WTC11 (cell line): ENCODE measurements around the gene TBX2. TPM values are rescaled to one million over a fixed set of nuclear protein-coding genes. Genes with fewer than 3 reads are reported as not detected.
A peak's percentile ranks its signal among the peaks of the same experiment; 100 is the strongest.

Experiments used
- ATAC-seq: fragments of 200-7000 bp; cut with Tn5 transposase; 2 replicates; pipeline ENCODE4 v1.10.0; 2021; ENCODE audit warnings: mild to moderate bottlenecking, moderate library complexity
- CTCF ChIA-PET: fragments of 300-600 bp; sonication (Branson Sonifier 250); formaldehyde crosslinking; loops from one replicate; lab custom pipeline; 2021; ENCODE audit warnings: antibody characterized with exemption; lab: Charles Lee
- POLR2A ChIA-PET: fragments of 350-600 bp; sonication (Branson Sonifier 250); formaldehyde crosslinking; loops from one replicate; lab custom pipeline; 2021; ENCODE audit warnings: antibody characterized with exemption; lab: Charles Lee
- DNase-seq: peaks from one replicate; pipeline ENCODE4 v3.0.0; 2021; ENCODE audit warnings: low spot score
- H3K27ac Mint-ChIP-seq: 2 replicates; pipeline ENCODE4 v1.8.0; 2021; ENCODE audit warnings: mixed read lengths
- H3K27me3 Mint-ChIP-seq: 2 replicates; pipeline ENCODE4 v1.8.0; 2021; ENCODE audit warnings: low read depth, mild to moderate bottlenecking, moderate library complexity, mixed read lengths
- H3K36me3 Mint-ChIP-seq: 2 replicates; pipeline ENCODE4 v1.8.0; 2021; ENCODE audit warnings: mixed read lengths
- H3K4me1 Mint-ChIP-seq: 2 replicates; pipeline ENCODE4 v1.8.0; 2022; ENCODE audit warnings: mixed read lengths
- H3K4me3 Mint-ChIP-seq: 2 replicates; pipeline ENCODE4 v1.8.0; 2021; ENCODE audit warnings: mild to moderate bottlenecking, moderate library complexity, mixed read lengths
- H3K9me3 Mint-ChIP-seq: 2 replicates; pipeline ENCODE4 v1.8.0; 2021; ENCODE audit warnings: mixed read lengths
- CREB1 ChIP-seq: sonication (generic); formaldehyde crosslinking; IDR thresholded peaks from 2 replicates; pipeline ENCODE4 v1.8.0; 2023; ENCODE audit warnings: mild to moderate bottlenecking, missing genetic modification reagents
- FOXJ3 ChIP-seq: sonication (generic); formaldehyde crosslinking; IDR thresholded peaks from 2 replicates; pipeline ENCODE4 v1.9.0; 2021; ENCODE audit warnings: missing genetic modification reagents, mild to moderate bottlenecking, borderline replicate concordance
- FOXP4 ChIP-seq: sonication (generic); formaldehyde crosslinking; IDR thresholded peaks from 2 replicates; pipeline ENCODE4 v1.8.0; 2022; ENCODE audit warnings: mild to moderate bottlenecking, missing genetic modification reagents
- GABPB1 ChIP-seq: sonication (generic); formaldehyde crosslinking; IDR thresholded peaks from 2 replicates; pipeline ENCODE4 v1.8.1; 2023; ENCODE audit warnings: mild to moderate bottlenecking, missing genetic modification reagents
- IRF2 ChIP-seq: sonication (generic); formaldehyde crosslinking; IDR thresholded peaks from 2 replicates; pipeline ENCODE4 v1.8.0; 2022; ENCODE audit warnings: low read depth, missing genetic modification reagents, borderline replicate concordance
- NFATC4 ChIP-seq: fragments of 250-450 bp; sonication (Bioruptor Pico); IDR thresholded peaks from 2 replicates; pipeline ENCODE4 v1.9.0; 2021; ENCODE audit warnings: mild to moderate bottlenecking
- ZBTB43 ChIP-seq: sonication (generic); formaldehyde crosslinking; IDR thresholded peaks from 2 replicates; pipeline ENCODE4 v1.8.1; 2023; ENCODE audit warnings: mild to moderate bottlenecking, missing genetic modification reagents
- ZNF317 ChIP-seq: sonication (generic); formaldehyde crosslinking; IDR thresholded peaks from 2 replicates; pipeline ENCODE4 v1.8.1; 2023; ENCODE audit warnings: low read depth, mild to moderate bottlenecking, moderate library complexity, missing genetic modification reagents, borderline replicate concordance
- ZNF416 ChIP-seq: fragments of 250-450 bp; sonication (Bioruptor Pico); IDR thresholded peaks from 2 replicates; pipeline ENCODE4 v1.9.0; 2021; ENCODE audit warnings: mild to moderate bottlenecking, inconsistent platforms
- total RNA-seq: library from RNA; stranded (reverse); gene quantifications from 3 replicates; pipeline ENCODE4 v1.2.3, GENCODE V29; 2021
- TF ChIP-seq, protein P1 (sequence below): fragments of 250-450 bp; sonication (Bioruptor Pico); IDR thresholded peaks from 2 replicates; pipeline ENCODE4 v1.9.0; 2021; ENCODE audit warnings: mild to moderate bottlenecking, borderline replicate concordance
- TF ChIP-seq, protein P2 (sequence below): sonication (generic); formaldehyde crosslinking; IDR thresholded peaks from 2 replicates; pipeline ENCODE4 v1.8.1; 2023; ENCODE audit warnings: mild to moderate bottlenecking, missing genetic modification reagents, moderate library complexity
- TF ChIP-seq, protein P3 (sequence below): sonication (generic); formaldehyde crosslinking; IDR thresholded peaks from 2 replicates; pipeline ENCODE4 v1.8.1; 2023; ENCODE audit warnings: mild to moderate bottlenecking, missing genetic modification reagents, borderline replicate concordance
- TF ChIP-seq, protein P4 (sequence below): fragments of 250-450 bp; sonication (Bioruptor Pico); IDR thresholded peaks from 2 replicates; pipeline ENCODE4 v1.9.0; 2021; ENCODE audit warnings: mild to moderate bottlenecking

Gene TBX2
- total RNA-seq, 1 experiment from 2014 or later = 0.09 TPM

DNA sequence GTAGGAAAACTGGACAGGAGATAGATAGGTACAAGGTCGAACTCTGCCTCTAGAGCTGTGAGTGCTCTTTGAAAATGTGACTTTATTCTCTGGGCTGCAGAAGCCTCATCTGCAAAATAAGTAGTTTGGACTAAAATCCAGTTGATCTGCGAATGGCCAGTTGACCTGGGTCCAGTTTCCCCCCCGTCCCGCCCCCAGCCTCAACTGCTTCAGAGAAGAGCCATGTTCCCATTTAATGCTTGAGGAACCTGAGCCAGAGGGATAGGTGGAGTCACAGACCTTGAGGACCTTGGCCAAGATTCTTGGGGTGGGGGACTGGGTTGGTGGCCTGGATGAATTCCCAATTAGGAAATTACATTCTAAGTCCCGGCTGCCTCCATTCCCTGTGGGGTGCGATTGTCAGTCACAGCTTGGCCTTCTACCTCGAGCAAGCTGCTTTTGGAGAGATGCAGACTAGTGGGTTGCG lies 14.1 kb downstream of the TBX2 start:
- no peak overlapping the region for H3K27ac Mint-ChIP-seq
- peaks cover 18% of the 10 kb centered on the region for H3K4me1 Mint-ChIP-seq
- H3K4me3 Mint-ChIP-seq = peak overlapping the region; percentile 73
- H3K27me3 Mint-ChIP-seq = peaks cover 86% of the 10 kb centered on the region
- no peaks in the 10 kb centered on the region for H3K9me3 Mint-ChIP-seq
- POLR2A ChIA-PET = interaction anchor here (0.8 kb wide), 1 partner anchor 161 kb away, joined by 5 read pairs; no protein-coding TSS in a partner anchor
- H3K36me3 Mint-ChIP-seq = no peaks in the 10 kb centered on the region
- TF ChIP-seq FOXJ3 (CRISPR knock-in tag) (no peak), IRF2 (no peak)
- TF ChIP-seq, all 79 proteins: peak for 0
- ATAC-seq = no peak
- DNase-seq = no peak
- CTCF ChIA-PET = interaction anchor here (0.6 to 6.4 kb wide), 13 partner anchors 13 to 344 kb away, joined by 3 to 46 read pairs (median 10); partner anchors contain the start of gene TBX2

DNA sequence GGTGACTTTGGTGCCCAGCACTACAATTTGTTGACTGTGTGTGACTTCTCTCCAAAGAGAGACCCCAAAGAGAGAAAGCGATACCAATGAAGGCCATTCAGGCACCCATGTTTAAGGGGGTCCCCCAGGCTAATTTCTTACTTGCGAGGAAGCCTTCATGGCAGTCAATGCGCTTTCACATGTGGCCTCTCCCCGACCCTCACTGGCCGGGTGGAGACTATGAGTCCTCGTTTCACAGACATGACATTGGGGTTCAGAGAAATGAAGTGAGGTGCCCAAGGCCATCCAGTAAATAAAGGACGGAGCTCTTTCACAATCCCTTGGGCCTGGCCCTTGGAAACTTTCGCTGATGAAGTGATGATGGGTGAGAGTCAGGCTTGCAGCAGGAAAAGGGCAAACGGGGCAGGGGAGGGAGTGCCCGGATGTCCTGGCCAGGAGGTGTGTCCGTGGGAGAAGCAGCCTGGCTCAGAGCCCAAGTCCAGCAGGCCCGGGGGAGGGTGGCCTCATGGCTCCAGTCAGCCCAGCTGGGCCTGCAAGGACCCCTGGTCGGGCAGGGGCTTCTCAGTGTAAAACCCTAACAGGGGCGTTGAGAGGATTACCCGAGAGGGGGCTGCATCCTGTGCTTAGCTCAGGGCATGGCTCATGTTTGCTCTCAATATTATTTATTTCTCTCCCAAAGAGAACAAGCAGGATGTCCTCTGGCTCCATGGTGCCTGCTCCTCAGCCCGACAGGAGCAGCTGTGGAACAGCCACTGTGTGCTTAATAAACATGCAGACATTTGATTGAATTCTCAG lies 14.7 kb downstream of the TBX2 start:
- ChIA-PET CTCF (interaction anchor here (1.4 to 6.4 kb wide), 5 partner anchors 17 to 160 kb away, joined by 5 to 46 read pairs (median 12); no protein-coding TSS in a partner anchor), POLR2A (no interaction called here)
- Mint-ChIP-seq H3K27ac (no peak overlapping the region), H3K4me3 (no peak overlapping the region), H3K36me3 (no peaks in the 10 kb centered on the region), H3K9me3 (no peaks in the 10 kb centered on the region)
- DNase-seq = no peak
- ATAC-seq = no peak
- TF ChIP-seq CREB1 (CRISPR knock-in tag) = no peak
- TF ChIP-seq GABPB1 (CRISPR knock-in tag) = 0 out of 2 replicates have a peak, but pooled peaks have one; percentile 12
- TF ChIP-seq, protein P1, sequence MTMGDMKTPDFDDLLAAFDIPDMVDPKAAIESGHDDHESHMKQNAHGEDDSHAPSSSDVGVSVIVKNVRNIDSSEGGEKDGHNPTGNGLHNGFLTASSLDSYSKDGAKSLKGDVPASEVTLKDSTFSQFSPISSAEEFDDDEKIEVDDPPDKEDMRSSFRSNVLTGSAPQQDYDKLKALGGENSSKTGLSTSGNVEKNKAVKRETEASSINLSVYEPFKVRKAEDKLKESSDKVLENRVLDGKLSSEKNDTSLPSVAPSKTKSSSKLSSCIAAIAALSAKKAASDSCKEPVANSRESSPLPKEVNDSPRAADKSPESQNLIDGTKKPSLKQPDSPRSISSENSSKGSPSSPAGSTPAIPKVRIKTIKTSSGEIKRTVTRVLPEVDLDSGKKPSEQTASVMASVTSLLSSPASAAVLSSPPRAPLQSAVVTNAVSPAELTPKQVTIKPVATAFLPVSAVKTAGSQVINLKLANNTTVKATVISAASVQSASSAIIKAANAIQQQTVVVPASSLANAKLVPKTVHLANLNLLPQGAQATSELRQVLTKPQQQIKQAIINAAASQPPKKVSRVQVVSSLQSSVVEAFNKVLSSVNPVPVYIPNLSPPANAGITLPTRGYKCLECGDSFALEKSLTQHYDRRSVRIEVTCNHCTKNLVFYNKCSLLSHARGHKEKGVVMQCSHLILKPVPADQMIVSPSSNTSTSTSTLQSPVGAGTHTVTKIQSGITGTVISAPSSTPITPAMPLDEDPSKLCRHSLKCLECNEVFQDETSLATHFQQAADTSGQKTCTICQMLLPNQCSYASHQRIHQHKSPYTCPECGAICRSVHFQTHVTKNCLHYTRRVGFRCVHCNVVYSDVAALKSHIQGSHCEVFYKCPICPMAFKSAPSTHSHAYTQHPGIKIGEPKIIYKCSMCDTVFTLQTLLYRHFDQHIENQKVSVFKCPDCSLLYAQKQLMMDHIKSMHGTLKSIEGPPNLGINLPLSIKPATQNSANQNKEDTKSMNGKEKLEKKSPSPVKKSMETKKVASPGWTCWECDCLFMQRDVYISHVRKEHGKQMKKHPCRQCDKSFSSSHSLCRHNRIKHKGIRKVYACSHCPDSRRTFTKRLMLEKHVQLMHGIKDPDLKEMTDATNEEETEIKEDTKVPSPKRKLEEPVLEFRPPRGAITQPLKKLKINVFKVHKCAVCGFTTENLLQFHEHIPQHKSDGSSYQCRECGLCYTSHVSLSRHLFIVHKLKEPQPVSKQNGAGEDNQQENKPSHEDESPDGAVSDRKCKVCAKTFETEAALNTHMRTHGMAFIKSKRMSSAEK (CRISPR knock-in tag) = no peak
- TF ChIP-seq, protein P2, sequence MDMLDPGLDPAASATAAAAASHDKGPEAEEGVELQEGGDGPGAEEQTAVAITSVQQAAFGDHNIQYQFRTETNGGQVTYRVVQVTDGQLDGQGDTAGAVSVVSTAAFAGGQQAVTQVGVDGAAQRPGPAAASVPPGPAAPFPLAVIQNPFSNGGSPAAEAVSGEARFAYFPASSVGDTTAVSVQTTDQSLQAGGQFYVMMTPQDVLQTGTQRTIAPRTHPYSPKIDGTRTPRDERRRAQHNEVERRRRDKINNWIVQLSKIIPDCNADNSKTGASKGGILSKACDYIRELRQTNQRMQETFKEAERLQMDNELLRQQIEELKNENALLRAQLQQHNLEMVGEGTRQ (CRISPR knock-in tag) = no peak
- TF ChIP-seq, protein P3, sequence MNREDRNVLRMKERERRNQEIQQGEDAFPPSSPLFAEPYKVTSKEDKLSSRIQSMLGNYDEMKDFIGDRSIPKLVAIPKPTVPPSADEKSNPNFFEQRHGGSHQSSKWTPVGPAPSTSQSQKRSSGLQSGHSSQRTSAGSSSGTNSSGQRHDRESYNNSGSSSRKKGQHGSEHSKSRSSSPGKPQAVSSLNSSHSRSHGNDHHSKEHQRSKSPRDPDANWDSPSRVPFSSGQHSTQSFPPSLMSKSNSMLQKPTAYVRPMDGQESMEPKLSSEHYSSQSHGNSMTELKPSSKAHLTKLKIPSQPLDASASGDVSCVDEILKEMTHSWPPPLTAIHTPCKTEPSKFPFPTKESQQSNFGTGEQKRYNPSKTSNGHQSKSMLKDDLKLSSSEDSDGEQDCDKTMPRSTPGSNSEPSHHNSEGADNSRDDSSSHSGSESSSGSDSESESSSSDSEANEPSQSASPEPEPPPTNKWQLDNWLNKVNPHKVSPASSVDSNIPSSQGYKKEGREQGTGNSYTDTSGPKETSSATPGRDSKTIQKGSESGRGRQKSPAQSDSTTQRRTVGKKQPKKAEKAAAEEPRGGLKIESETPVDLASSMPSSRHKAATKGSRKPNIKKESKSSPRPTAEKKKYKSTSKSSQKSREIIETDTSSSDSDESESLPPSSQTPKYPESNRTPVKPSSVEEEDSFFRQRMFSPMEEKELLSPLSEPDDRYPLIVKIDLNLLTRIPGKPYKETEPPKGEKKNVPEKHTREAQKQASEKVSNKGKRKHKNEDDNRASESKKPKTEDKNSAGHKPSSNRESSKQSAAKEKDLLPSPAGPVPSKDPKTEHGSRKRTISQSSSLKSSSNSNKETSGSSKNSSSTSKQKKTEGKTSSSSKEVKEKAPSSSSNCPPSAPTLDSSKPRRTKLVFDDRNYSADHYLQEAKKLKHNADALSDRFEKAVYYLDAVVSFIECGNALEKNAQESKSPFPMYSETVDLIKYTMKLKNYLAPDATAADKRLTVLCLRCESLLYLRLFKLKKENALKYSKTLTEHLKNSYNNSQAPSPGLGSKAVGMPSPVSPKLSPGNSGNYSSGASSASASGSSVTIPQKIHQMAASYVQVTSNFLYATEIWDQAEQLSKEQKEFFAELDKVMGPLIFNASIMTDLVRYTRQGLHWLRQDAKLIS (CRISPR knock-in tag) = no peak
- TF ChIP-seq, all 79 proteins: peak for 1
- peaks cover 81% of the 10 kb centered on the region for H3K27me3 Mint-ChIP-seq
- H3K4me1 Mint-ChIP-seq = peaks cover 15% of the 10 kb centered on the region

- ChIA-PET POLR2A (no interaction called here), CTCF (interaction anchor here (6.4 kb wide), 1 partner anchor 53 kb away, joined by 39 read pairs; no protein-coding TSS in a partner anchor)
- Mint-ChIP-seq H3K4me1 (peaks cover 15% of the 10 kb centered on the region), H3K9me3 (no peaks in the 10 kb centered on the region), H3K36me3 (no peaks in the 10 kb centered on the region), H3K27me3 (peaks cover 77% of the 10 kb centered on the region), H3K27ac (no peak overlapping the region), H3K4me3 (no peak overlapping the region)
- no peak for DNase-seq
- no peak for ATAC-seq
- TF ChIP-seq FOXP4 (CRISPR knock-in tag) = no peak
- no peak for TF ChIP-seq ZBTB43
- no peak for TF ChIP-seq ZNF317 (CRISPR knock-in tag)
- TF ChIP-seq NFATC4 (CRISPR knock-in tag) = no peak
- TF ChIP-seq ZNF416 (CRISPR knock-in tag) = no peak
- TF ChIP-seq, protein P4, sequence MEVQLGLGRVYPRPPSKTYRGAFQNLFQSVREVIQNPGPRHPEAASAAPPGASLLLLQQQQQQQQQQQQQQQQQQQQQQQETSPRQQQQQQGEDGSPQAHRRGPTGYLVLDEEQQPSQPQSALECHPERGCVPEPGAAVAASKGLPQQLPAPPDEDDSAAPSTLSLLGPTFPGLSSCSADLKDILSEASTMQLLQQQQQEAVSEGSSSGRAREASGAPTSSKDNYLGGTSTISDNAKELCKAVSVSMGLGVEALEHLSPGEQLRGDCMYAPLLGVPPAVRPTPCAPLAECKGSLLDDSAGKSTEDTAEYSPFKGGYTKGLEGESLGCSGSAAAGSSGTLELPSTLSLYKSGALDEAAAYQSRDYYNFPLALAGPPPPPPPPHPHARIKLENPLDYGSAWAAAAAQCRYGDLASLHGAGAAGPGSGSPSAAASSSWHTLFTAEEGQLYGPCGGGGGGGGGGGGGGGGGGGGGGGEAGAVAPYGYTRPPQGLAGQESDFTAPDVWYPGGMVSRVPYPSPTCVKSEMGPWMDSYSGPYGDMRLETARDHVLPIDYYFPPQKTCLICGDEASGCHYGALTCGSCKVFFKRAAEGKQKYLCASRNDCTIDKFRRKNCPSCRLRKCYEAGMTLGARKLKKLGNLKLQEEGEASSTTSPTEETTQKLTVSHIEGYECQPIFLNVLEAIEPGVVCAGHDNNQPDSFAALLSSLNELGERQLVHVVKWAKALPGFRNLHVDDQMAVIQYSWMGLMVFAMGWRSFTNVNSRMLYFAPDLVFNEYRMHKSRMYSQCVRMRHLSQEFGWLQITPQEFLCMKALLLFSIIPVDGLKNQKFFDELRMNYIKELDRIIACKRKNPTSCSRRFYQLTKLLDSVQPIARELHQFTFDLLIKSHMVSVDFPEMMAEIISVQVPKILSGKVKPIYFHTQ = no peak
- TF ChIP-seq CREB1 (CRISPR knock-in tag) = no peak
These were observed 15.3 kb downstream of the TBX2 start for GRCh38 chr17:61414936-61415251.
